GM12878 (cell line): ENCODE measurements around the gene PRRC2B. TPM values are rescaled to one million over a fixed set of nuclear protein-coding genes. Genes with fewer than 3 reads are reported as not detected.

Experiments used
- ATAC-seq: fragments of 200-7000 bp; cut with Tn5 transposase; 3 replicates; pipeline ENCODE4 v1.9.1; 2020; ENCODE audit warnings: mild to moderate bottlenecking, moderate library complexity
- BruUV-seq: library from RNA; stranded (reverse); fragments of 400-500 nt; replicated peaks from 2 replicates; lab custom pipeline; 2021; lab: Mats Ljungman, UMichigan
- CTCF ChIA-PET: fragments of 300-600 bp; sonication (Branson Sonifier 250); formaldehyde crosslinking; extraction: SDS; loops from one replicate; lab custom pipeline; 2021; ENCODE audit warnings: inconsistent platforms; lab: Yijun Ruan, JAX
- POLR2A ChIA-PET: fragments of 350-600 bp; formaldehyde crosslinking; extraction: SDS; loops from one replicate; lab custom pipeline; 2021; ENCODE audit warnings: inconsistent platforms; lab: Charles Lee
- RAD21 ChIA-PET: fragments of 300-600 bp; sonication (Branson Sonifier 250); formaldehyde crosslinking; loops from one replicate; lab custom pipeline; 2023; ENCODE audit warnings: antibody characterized with exemption; ENCODE audit not compliant: unreplicated experiment; lab: Charles Lee
- SMC1A ChIA-PET: fragments of 300-600 bp; sonication (Branson Sonifier 250); formaldehyde crosslinking; loops from one replicate; lab custom pipeline; 2023; ENCODE audit not compliant: unreplicated experiment, uncharacterized antibody; lab: Charles Lee
- DNase-seq: peaks from one replicate; pipeline ENCODE4 v3.0.0-alpha.2; 2011; ENCODE audit warnings: low read depth, low spot score
- FAIRE-seq: peaks from 3 replicates; lab custom pipeline; 2011; peaks lifted over from hg19 to GRCh38; lab: Jason Lieb, UNC
- H2AFZ ChIP-seq: 2 replicates; pipeline ENCODE4 v1.6.0; 2011; ENCODE audit warnings: low read depth, low read length, control low read depth; ENCODE audit not compliant: control insufficient read depth
- H3K27ac ChIP-seq: 2 replicates; pipeline ENCODE4 v1.5.1; 2011; ENCODE audit warnings: control low read depth; ENCODE audit not compliant: control insufficient read depth, insufficient read depth
- H3K27me3 ChIP-seq, 2 experiments: replicated peaks in 1 of 2; 2 replicates each; pipeline versions ENCODE4 v1.6.0 to v1.6.1; 2011; ENCODE audit warnings: low read length in 1 of 2; ENCODE audit not compliant: control insufficient read depth in 2 of 2, insufficient read depth in 2 of 2
- H3K36me3 ChIP-seq, 2 experiments: 2 replicates each; pipeline ENCODE4 v1.5.1; 2011; ENCODE audit warnings: low read length in 1 of 2; ENCODE audit not compliant: control insufficient read depth in 2 of 2, insufficient read depth in 2 of 2
- H3K4me1 ChIP-seq: 2 replicates; pipeline ENCODE4 v1.6.1; 2011; ENCODE audit warnings: mild to moderate bottlenecking, low read length, moderate library complexity, mixed read lengths; ENCODE audit not compliant: control insufficient read depth, insufficient read depth
- H3K4me2 ChIP-seq: 2 replicates; pipeline ENCODE4 v1.6.0; 2011; ENCODE audit warnings: control low read depth; ENCODE audit not compliant: control insufficient read depth, insufficient read depth
- H3K4me3 ChIP-seq: fragments of 200-600 bp; sonication (generic); 2 replicates; pipeline ENCODE4 v1.5.1; 2016
- H3K79me2 ChIP-seq: 2 replicates; pipeline ENCODE4 v1.6.0; 2011; ENCODE audit warnings: low read length; ENCODE audit not compliant: control insufficient read depth, insufficient read depth
- H3K9ac ChIP-seq: 2 replicates; pipeline ENCODE4 v1.8.0; 2011; ENCODE audit warnings: low read length, control low read depth, mixed read lengths; ENCODE audit not compliant: control insufficient read depth, insufficient read depth
- H3K9me3 ChIP-seq: replicated peaks from 3 replicates; pipeline ENCODE4 v1.5.1; 2011; ENCODE audit warnings: mild to moderate bottlenecking, low read length; ENCODE audit not compliant: control insufficient read depth, insufficient read depth
- H4K20me1 ChIP-seq: 2 replicates; pipeline ENCODE4 v1.6.0; 2011; ENCODE audit not compliant: control insufficient read depth, insufficient read depth
- ASH2L ChIP-seq: fragments of 300-600, 200-600 bp; sonication (generic); IDR thresholded peaks from 2 replicates; pipeline ENCODE4 v1.6.1; 2017; ENCODE audit warnings: low read depth, mild to moderate bottlenecking, borderline replicate concordance
- BHLHE40 ChIP-seq, 2 experiments: fragments of 450-650 bp in 1 of 2; IDR thresholded peaks; 2 replicates each; pipeline ENCODE4 v1.6.1; 2011 to 2017; ENCODE audit warnings: low read depth in 2 of 2, borderline replicate concordance in 1 of 2, improper control_type of control experiment in 1 of 2, low read length in 1 of 2, mild to moderate bottlenecking in 1 of 2
- CBX5 ChIP-seq: sonication (generic); IDR thresholded peaks from 2 replicates; pipeline ENCODE4 v1.6.1; 2016; ENCODE audit warnings: low read depth, moderate library complexity, mild to moderate bottlenecking, inconsistent platforms
- GABPA ChIP-seq: IDR thresholded peaks from 2 replicates; pipeline ENCODE4 v1.6.1; 2014; ENCODE audit warnings: antibody characterized with exemption, low read depth, mild to moderate bottlenecking, inconsistent platforms
- NFXL1 ChIP-seq: fragments of 450-650 bp; IDR thresholded peaks from 2 replicates; pipeline ENCODE4 v1.6.1; 2017; ENCODE audit warnings: antibody characterized with exemption, mild to moderate bottlenecking, borderline replicate concordance
- RAD21 ChIP-seq: IDR thresholded peaks from 2 replicates; pipeline ENCODE4 v1.6.1; 2011; ENCODE audit warnings: mild to moderate bottlenecking, low read depth, low read length, moderate library complexity; ENCODE audit not compliant: insufficient read depth
- RAD51 ChIP-seq: fragments of 450-650 bp; IDR thresholded peaks from 2 replicates; pipeline ENCODE4 v1.6.1; 2016; ENCODE audit warnings: moderate library complexity, mild to moderate bottlenecking, inconsistent platforms
- RFX5 ChIP-seq: IDR thresholded peaks from 2 replicates; pipeline ENCODE4 v1.6.1; 2011; ENCODE audit warnings: low read depth, low read length, improper control_type of control experiment
- STAT3 ChIP-seq: IDR thresholded peaks from 2 replicates; pipeline ENCODE4 v1.6.1; 2011; ENCODE audit warnings: low read depth, low read length, improper control_type of control experiment
- WGBS: methylation state at CpG from one replicate; pipeline ENCODE4 v1.1.6; 2016; ENCODE audit warnings: low lambda C conversion rate; ENCODE audit not compliant: insufficient replicate concordance, insufficient coverage; ENCODE audit errors: missing lambda C conversion rate; 5-methylcytosine and 5-hydroxymethylcytosine counted together
- in situ Hi-C: fragments of 300-500 bp; cut with MboI; formaldehyde crosslinking; loops from 9 replicates; pipeline ENCODE4 v1.14.3; 2018; ENCODE audit warnings: mixed read lengths
- intact Hi-C: fragments of 100-400 bp; cut with micrococcal nuclease; formaldehyde crosslinking; loops from one replicate; pipeline ENCODE4 v1.14.2; 2022; ENCODE audit not compliant: unreplicated experiment
- polyA plus RNA-seq, 11 experiments: library from polyadenylated mRNA; depleted of rRNA in 4 of 11; unstranded in 6 of 11; stranded (reverse) in 5 of 11; fragments of >200 nt; fragmentation: Nextera tagmentation in 4 of 11; fragmentation: Illumina TruSeq in 1 of 11; extraction: Ambion mirVana in 4 of 11; extraction: Trizol in 1 of 11; gene quantifications; 1 replicate in 1 of 11; 2 replicates in 10 of 11; pipeline versions ENCODE4 v1.2.1 to v1.2.3, GENCODE V29; 2011 to 2016; ENCODE audit warnings: inconsistent platforms in 2 of 11, missing spikeins in 2 of 11, low read depth in 1 of 11
- total RNA-seq, 4 experiments: library from RNA; depleted of rRNA in 3 of 4; stranded (reverse); fragments of >200 nt in 3 of 4; fragmentation: Illumina TruSeq in 1 of 4; extraction: Trizol in 1 of 4; gene quantifications; 2 replicates each; pipeline versions ENCODE4 v1.2.1 to v1.2.3, GENCODE V29; 2013 to 2021
- TF ChIP-seq, protein P1 (sequence below): fragments of 450-650 bp; IDR thresholded peaks from 2 replicates; pipeline ENCODE4 v1.6.1; 2016; ENCODE audit warnings: mild to moderate bottlenecking
- TF ChIP-seq, protein P2 (sequence below): IDR thresholded peaks from 2 replicates; pipeline ENCODE4 v1.6.1; 2011; ENCODE audit warnings: borderline replicate concordance, low read depth, mild to moderate bottlenecking, moderate library complexity, mixed read lengths, low read length; ENCODE audit not compliant: insufficient read depth; ENCODE audit errors: extremely low read length
- TF ChIP-seq, protein P3 (sequence below): fragments of 150-350 bp; IDR thresholded peaks from 2 replicates; pipeline ENCODE4 v1.6.1; 2016; ENCODE audit warnings: low read depth, low read length
- TF ChIP-seq, protein P4 (sequence below): fragments of 450-650 bp; IDR thresholded peaks from 2 replicates; pipeline ENCODE4 v1.6.1; 2017; ENCODE audit warnings: borderline replicate concordance
- TF ChIP-seq, protein P5 (sequence below), 3 experiments: IDR thresholded peaks in 2 of 3; conservative IDR thresholded peaks in 1 of 3; 2 replicates each; pipeline ENCODE4 v1.5.1; 2011; ENCODE audit warnings: low read depth in 3 of 3, low read length in 3 of 3, mild to moderate bottlenecking in 3 of 3, control low read depth in 2 of 3, moderate library complexity in 2 of 3, inconsistent platforms in 1 of 3, mixed read lengths in 1 of 3; ENCODE audit not compliant: control insufficient read depth in 2 of 3, insufficient read depth in 1 of 3; ENCODE audit errors: extremely low read depth in 1 of 3

PRRC2B gene
- total and polyA plus RNA-seq, 10 of the 15 experiments (the other 5 are each of a cell fraction or from before 2014, with no cell fraction given): 0.84 to 155 (median 28.7) TPM

DNA sequence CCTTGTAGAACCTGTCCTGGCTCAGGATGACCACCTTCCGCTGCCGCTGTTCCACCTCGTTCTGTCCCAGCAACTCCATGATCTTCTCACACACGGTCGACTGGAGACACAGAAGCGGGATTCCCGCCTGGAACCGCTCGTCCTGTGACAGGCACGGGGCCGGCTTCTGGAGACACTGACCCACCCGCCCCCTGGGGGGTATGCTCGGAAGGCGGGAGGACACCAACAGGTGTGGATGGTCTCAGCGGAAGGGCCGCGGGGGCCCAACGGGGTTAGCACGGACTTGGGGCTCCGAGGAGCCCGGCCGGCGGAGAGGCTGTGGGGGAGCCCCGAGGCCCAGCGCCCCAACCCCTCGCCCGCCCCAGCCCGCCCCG is 136.6 kb downstream of the PRRC2B start:
- intact Hi-C loops: loop anchor here (2.0 to 10.0 kb wide), 2 partner anchors 28 to 214 kb away; partner anchors contain the start of genes POMT1 and RAPGEF1
- TF ChIP-seq RAD21: peak; percentile 26; the same call in 1 of the 2 replicates
- TF ChIP-seq, protein P1, sequence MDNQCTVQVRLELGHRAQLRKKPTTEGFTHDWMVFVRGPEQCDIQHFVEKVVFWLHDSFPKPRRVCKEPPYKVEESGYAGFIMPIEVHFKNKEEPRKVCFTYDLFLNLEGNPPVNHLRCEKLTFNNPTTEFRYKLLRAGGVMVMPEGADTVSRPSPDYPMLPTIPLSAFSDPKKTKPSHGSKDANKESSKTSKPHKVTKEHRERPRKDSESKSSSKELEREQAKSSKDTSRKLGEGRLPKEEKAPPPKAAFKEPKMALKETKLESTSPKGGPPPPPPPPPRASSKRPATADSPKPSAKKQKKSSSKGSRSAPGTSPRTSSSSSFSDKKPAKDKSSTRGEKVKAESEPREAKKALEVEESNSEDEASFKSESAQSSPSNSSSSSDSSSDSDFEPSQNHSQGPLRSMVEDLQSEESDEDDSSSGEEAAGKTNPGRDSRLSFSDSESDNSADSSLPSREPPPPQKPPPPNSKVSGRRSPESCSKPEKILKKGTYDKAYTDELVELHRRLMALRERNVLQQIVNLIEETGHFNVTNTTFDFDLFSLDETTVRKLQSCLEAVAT: no peak
- no peak for TF ChIP-seq GABPA
- TF ChIP-seq, protein P2, sequence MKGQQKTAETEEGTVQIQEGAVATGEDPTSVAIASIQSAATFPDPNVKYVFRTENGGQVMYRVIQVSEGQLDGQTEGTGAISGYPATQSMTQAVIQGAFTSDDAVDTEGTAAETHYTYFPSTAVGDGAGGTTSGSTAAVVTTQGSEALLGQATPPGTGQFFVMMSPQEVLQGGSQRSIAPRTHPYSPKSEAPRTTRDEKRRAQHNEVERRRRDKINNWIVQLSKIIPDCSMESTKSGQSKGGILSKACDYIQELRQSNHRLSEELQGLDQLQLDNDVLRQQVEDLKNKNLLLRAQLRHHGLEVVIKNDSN: no peak
- no peak for TF ChIP-seq STAT3
- TF ChIP-seq, protein P3, sequence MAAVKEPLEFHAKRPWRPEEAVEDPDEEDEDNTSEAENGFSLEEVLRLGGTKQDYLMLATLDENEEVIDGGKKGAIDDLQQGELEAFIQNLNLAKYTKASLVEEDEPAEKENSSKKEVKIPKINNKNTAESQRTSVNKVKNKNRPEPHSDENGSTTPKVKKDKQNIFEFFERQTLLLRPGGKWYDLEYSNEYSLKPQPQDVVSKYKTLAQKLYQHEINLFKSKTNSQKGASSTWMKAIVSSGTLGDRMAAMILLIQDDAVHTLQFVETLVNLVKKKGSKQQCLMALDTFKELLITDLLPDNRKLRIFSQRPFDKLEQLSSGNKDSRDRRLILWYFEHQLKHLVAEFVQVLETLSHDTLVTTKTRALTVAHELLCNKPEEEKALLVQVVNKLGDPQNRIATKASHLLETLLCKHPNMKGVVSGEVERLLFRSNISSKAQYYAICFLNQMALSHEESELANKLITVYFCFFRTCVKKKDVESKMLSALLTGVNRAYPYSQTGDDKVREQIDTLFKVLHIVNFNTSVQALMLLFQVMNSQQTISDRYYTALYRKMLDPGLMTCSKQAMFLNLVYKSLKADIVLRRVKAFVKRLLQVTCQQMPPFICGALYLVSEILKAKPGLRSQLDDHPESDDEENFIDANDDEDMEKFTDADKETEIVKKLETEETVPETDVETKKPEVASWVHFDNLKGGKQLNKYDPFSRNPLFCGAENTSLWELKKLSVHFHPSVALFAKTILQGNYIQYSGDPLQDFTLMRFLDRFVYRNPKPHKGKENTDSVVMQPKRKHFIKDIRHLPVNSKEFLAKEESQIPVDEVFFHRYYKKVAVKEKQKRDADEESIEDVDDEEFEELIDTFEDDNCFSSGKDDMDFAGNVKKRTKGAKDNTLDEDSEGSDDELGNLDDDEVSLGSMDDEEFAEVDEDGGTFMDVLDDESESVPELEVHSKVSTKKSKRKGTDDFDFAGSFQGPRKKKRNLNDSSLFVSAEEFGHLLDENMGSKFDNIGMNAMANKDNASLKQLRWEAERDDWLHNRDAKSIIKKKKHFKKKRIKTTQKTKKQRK: no peak
- peak in 1 of 2 experiments; percentile 19; a peak in 1 of 4 replicates for TF ChIP-seq BHLHE40 (IDR thresholded peaks at IDR 0.05; ENCODE audit: borderline replicate concordance in 1 of 2, low read depth in 2 of 2, low read length in 1 of 2)
- TF ChIP-seq CBX5: no peak
- TF ChIP-seq ASH2L: no peak
- no peak for TF ChIP-seq NFXL1
- TF ChIP-seq, protein P4, sequence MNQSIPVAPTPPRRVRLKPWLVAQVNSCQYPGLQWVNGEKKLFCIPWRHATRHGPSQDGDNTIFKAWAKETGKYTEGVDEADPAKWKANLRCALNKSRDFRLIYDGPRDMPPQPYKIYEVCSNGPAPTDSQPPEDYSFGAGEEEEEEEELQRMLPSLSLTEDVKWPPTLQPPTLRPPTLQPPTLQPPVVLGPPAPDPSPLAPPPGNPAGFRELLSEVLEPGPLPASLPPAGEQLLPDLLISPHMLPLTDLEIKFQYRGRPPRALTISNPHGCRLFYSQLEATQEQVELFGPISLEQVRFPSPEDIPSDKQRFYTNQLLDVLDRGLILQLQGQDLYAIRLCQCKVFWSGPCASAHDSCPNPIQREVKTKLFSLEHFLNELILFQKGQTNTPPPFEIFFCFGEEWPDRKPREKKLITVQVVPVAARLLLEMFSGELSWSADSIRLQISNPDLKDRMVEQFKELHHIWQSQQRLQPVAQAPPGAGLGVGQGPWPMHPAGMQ: no peak
- no peak for TF ChIP-seq RAD51
- TF ChIP-seq RFX5: no peak
- TF ChIP-seq, protein P5, sequence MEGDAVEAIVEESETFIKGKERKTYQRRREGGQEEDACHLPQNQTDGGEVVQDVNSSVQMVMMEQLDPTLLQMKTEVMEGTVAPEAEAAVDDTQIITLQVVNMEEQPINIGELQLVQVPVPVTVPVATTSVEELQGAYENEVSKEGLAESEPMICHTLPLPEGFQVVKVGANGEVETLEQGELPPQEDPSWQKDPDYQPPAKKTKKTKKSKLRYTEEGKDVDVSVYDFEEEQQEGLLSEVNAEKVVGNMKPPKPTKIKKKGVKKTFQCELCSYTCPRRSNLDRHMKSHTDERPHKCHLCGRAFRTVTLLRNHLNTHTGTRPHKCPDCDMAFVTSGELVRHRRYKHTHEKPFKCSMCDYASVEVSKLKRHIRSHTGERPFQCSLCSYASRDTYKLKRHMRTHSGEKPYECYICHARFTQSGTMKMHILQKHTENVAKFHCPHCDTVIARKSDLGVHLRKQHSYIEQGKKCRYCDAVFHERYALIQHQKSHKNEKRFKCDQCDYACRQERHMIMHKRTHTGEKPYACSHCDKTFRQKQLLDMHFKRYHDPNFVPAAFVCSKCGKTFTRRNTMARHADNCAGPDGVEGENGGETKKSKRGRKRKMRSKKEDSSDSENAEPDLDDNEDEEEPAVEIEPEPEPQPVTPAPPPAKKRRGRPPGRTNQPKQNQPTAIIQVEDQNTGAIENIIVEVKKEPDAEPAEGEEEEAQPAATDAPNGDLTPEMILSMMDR (IDR thresholded peaks at IDR 0.05 in 2 of 3, conservative IDR thresholded peaks at IDR 0.05 in 1 of 3; ENCODE audit: control insufficient read depth in 2 of 3, extremely low read depth in 1 of 3, insufficient read depth in 1 of 3, low read depth in 3 of 3, low read length in 3 of 3): peak in 2 of 3 experiments; percentile 2 to 21; a peak in 1 of 6 replicates

More for the DNA sequence above, 136.6 kb downstream of the PRRC2B start:
- H3K79me2 ChIP-seq: peaks cover 11% of the 10 kb centered on the region
- peak overlapping the region; percentile 29; the same call in 1 of the 2 replicates for H2AFZ ChIP-seq
- FAIRE-seq (no peak), DNase-seq (no peak), ATAC-seq (peak; percentile 55)
- H3K9ac ChIP-seq: peak overlapping the region; percentile 83
- ChIA-PET RAD21 (no interaction called here), POLR2A (no interaction called here), SMC1A (no interaction called here), CTCF (no interaction called here)
- peak overlapping the region; percentile 65 for H3K27ac ChIP-seq
- H3K4me3 ChIP-seq: peak overlapping the region; percentile 81
- peaks cover 4% of the 10 kb centered on the region for H3K4me1 ChIP-seq
- no TSS peak for BruUV-seq
- no peaks in the 10 kb centered on the region for H3K27me3 ChIP-seq
- in situ Hi-C loops: no loop called here
- peaks cover 2 to 5% of the 10 kb centered on the region in 2 experiments; a peak in 2 of 4 replicates for H3K36me3 ChIP-seq
- no peaks in the 10 kb centered on the region for H3K9me3 ChIP-seq
- peak overlapping the region; percentile 68 for H3K4me2 ChIP-seq
- H4K20me1 ChIP-seq: no peaks in the 10 kb centered on the region
- 2% methylated on average over 23 of the region's 29 CpGs for WGBS
